ENCODE data around the gene MAP3K2.
A peak's percentile ranks its signal among the peaks of the same experiment; 100 is the strongest.

The MAP3K2 gene

DNA sequence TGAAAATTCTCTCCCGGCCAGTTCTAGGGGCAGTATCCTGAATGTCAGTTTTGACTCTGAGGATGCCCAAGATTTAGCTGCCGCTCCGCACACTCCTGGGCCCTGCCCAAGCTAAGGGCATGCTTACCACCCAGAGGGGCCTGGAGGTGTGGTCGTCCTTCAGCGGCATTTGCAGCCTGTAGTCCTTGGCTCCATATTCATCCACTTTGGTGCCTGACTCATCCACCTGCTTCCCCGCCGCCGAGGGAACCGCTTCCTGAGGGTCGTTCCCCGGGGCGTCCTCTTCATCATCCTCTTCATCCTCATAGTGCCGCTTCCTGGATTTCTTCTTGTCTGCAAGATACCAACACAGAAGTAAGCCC lies 94.4 kb downstream of the MAP3K2 start:
- TF ChIP-seq ZFX (IDR thresholded peaks at IDR 0.05; ENCODE audit: borderline replicate concordance) (no peak), CTCF (IDR thresholded peaks at IDR 0.05) (no peak)
- peak overlapping the region; percentile 48; the same call in 1 of the 2 replicates for H3K27ac ChIP-seq

- no peak for TF ChIP-seq ZFX (IDR thresholded peaks at IDR 0.05; ENCODE audit: borderline replicate concordance)
- TF ChIP-seq CTCF (IDR thresholded peaks at IDR 0.05) = no peak
- no peak overlapping the region for H3K27ac ChIP-seq
Measured at GRCh38 chr2:127288274-127288673, 99.5 kb downstream of the MAP3K2 start.

DNA sequence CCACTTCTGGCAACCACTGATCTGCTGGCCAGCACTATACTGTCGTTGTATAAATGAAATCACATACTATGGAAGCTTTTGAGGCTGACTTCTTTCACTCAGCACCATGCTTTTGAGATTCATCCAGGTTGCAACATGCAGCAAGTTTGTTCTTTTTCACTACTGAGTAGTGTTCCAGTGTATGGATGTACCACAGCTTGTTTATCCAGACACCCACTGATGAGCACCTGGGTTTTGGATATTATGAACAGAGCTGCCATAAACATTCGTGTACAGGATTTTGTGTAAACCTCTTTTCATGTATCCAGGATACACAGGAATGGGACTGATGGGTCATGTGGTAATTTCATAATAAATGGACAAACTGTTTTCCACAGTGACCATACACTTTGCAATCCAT lies 104.5 kb downstream of the MAP3K2 start:
- no peak overlapping the region for H3K27ac ChIP-seq
- TF ChIP-seq ZFX (IDR thresholded peaks at IDR 0.05; ENCODE audit: borderline replicate concordance) (no peak), CTCF (IDR thresholded peaks at IDR 0.05) (no peak)

DNA sequence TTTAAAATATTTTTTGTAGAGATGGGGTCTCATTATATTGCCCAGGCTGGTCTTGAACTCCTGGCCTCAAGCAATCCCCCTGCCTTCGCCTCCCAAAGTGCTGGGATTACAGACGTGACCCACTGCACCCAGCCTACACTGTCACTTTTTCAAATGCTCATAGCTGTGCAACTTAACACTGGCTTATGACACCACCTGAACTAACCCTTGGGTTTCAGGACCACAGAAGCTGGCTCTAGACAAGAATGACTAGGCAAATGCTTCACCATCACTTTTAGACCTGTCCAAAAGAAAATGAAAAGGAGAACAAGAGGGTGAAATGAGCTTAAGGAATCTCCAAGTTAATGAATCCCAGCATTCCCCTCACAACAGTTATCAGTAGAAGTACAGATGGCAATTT lies 107.1 kb downstream of the MAP3K2 start:
- TF ChIP-seq CTCF (IDR thresholded peaks at IDR 0.05) = no peak
- TF ChIP-seq ZFX (IDR thresholded peaks at IDR 0.05; ENCODE audit: borderline replicate concordance) = no peak
- H3K27ac ChIP-seq = no peak overlapping the region

DNA sequence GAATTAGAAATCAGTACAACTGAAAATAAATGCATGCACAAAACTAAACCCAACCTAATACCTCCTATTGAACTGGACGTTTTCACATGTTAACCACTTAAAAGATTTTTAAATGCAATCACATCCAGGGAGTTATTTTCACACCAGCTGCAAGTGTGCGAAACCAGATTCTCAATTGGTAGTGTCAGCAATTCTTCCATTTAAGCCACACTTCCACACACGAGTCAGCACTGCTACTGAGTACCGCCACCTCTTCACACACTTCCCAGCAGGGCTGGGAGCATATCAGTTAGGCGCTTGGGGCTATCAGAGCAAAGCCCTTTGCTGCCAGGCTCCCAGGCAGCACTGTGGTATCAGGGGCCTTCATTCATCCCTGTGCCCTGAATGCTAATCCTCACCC lies 108.0 kb downstream of the MAP3K2 start:
- no peak overlapping the region for H3K27ac ChIP-seq
- TF ChIP-seq ZFX (IDR thresholded peaks at IDR 0.05; ENCODE audit: borderline replicate concordance) (no peak), CTCF (IDR thresholded peaks at IDR 0.05) (no peak)

GRCh38 chr2:127278959-127279358 lies 108.8 kb downstream of the MAP3K2 start:
- TF ChIP-seq CTCF (IDR thresholded peaks at IDR 0.05) (no peak), ZFX (IDR thresholded peaks at IDR 0.05; ENCODE audit: borderline replicate concordance) (no peak)
- no peak overlapping the region for H3K27ac ChIP-seq

DNA sequence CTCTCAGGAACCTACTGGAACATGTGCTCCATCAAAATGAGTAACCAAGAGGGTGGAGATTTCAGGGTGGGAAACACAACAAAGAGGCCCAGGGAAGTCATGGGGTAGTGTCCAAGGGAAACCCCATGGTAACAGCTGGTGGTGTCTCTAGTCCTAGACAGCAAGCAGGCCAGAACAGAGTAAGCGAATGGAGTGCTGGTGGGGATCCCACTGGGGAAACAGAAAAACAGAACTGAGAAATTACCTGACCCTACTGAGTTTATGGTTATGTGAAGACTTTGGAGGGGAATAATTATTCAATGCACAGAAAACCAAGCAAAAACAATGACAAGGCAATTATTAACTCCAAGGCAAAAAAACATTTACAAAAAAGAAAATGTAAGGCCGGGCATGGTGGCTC lies 110.7 kb downstream of the MAP3K2 start:
- TF ChIP-seq CTCF (IDR thresholded peaks at IDR 0.05) (no peak), ZFX (IDR thresholded peaks at IDR 0.05; ENCODE audit: borderline replicate concordance) (no peak)
- H3K27ac ChIP-seq = no peak overlapping the region

Data from 22Rv1 (cell line).